PC-3 (cell line): ENCODE results near the gene ZNF628. TPM values are rescaled to one million over a fixed set of nuclear protein-coding genes. Genes with fewer than 3 reads are reported as not detected.
A peak's percentile ranks its signal among the peaks of the same experiment; 100 is the strongest.

Experiments
- ATAC-seq: fragments of 200-7000 bp; cut with Tn5 transposase; 2 replicates; pipeline ENCODE4 v1.9.1; 2020; ENCODE audit warnings: mild to moderate bottlenecking, moderate library complexity
- BruUV-seq: library from RNA; stranded (reverse); fragments of 400-500 nt; replicated peaks from 2 replicates; lab custom pipeline; 2021; lab: Mats Ljungman, UMichigan
- CTCF ChIA-PET: fragments of 300-600 bp; sonication (Branson Sonifier 250); formaldehyde crosslinking; loops from one replicate; lab custom pipeline; 2022; ENCODE audit warnings: antibody characterized with exemption; lab: Charles Lee
- POLR2A ChIA-PET: fragments of 300-600 bp; sonication (Branson Sonifier 250); formaldehyde crosslinking; loops from one replicate; lab custom pipeline; 2022; ENCODE audit warnings: antibody characterized with exemption; ENCODE audit not compliant: unreplicated experiment; lab: Charles Lee
- DNase-seq: peaks from one replicate; pipeline ENCODE4 v3.0.0-alpha.2; 2015
- H2AFZ ChIP-seq: fragments of 300-600 bp; sonication (generic); 2 replicates; pipeline ENCODE4 v1.6.0; 2016; ENCODE audit warnings: antibody characterized with exemption, low read length
- H3F3A ChIP-seq: fragments of 300-600 bp; sonication (generic); one replicate; pipeline ENCODE4 v1.6.0; 2017; ENCODE audit warnings: antibody characterized with exemption, low read length, control low read depth, mild to moderate bottlenecking; ENCODE audit not compliant: unreplicated experiment
- H3K27ac ChIP-seq: fragments of 300-600 bp; sonication (generic); 2 replicates; pipeline ENCODE4 v1.5.1; 2016; ENCODE audit warnings: mild to moderate bottlenecking, low read length
- H3K27me3 ChIP-seq: fragments of 300-600 bp; sonication (generic); 2 replicates; pipeline ENCODE4 v1.6.1; 2016; ENCODE audit warnings: low read length, mixed read lengths
- H3K36me3 ChIP-seq: fragments of 300-600 bp; sonication (generic); 2 replicates; pipeline ENCODE4 v1.6.1; 2016; ENCODE audit warnings: low read depth, mixed run types, low read length, mixed read lengths
- H3K4me1 ChIP-seq: fragments of 300-600 bp; sonication (generic); 2 replicates; pipeline ENCODE4 v1.5.1; 2016; ENCODE audit warnings: low read length; ENCODE audit not compliant: insufficient read depth
- H3K4me2 ChIP-seq: fragments of 300-600 bp; sonication (generic); 2 replicates; pipeline ENCODE4 v1.6.0; 2016; ENCODE audit warnings: low read length
- H3K4me3 ChIP-seq: fragments of 300-600 bp; sonication (generic); 2 replicates; pipeline ENCODE4 v1.5.1; 2016; ENCODE audit warnings: mild to moderate bottlenecking, low read length, mixed read lengths
- H3K79me2 ChIP-seq: fragments of 300-600 bp; sonication (generic); 2 replicates; pipeline ENCODE4 v1.6.1; 2017; ENCODE audit warnings: low read length, mixed read lengths
- H3K9ac ChIP-seq: fragments of 300-600 bp; sonication (generic); 2 replicates; pipeline ENCODE4 v1.6.0; 2016; ENCODE audit warnings: mild to moderate bottlenecking, low read length
- H3K9me2 ChIP-seq: fragments of 300-600 bp; sonication (generic); replicated peaks from 2 replicates; pipeline ENCODE4 v1.6.1; 2016; ENCODE audit warnings: mixed run types, low read length, mixed read lengths
- H3K9me3 ChIP-seq: fragments of 300-600 bp; sonication (generic); 2 replicates; pipeline ENCODE4 v1.6.1; 2016; ENCODE audit warnings: low read length, mixed read lengths
- H4K20me1 ChIP-seq: fragments of 300-600 bp; sonication (generic); 2 replicates; pipeline ENCODE4 v1.6.1; 2016; ENCODE audit warnings: low read length, mixed read lengths
- EZH2 ChIP-seq: fragments of 300-600 bp; sonication (generic); IDR thresholded peaks from one replicate; pipeline ENCODE4 v1.6.1; 2017; ENCODE audit warnings: antibody characterized with exemption, mild to moderate bottlenecking, low read length; ENCODE audit not compliant: unreplicated experiment
- EZH2phosphoT487 ChIP-seq: fragments of 300-600 bp; sonication (generic); IDR thresholded peaks from 2 replicates; pipeline ENCODE4 v1.6.1; 2018; ENCODE audit warnings: mild to moderate bottlenecking, antibody characterized with exemption, low read length, borderline replicate concordance
- intact Hi-C: fragments of 100-400 bp; cut with micrococcal nuclease; formaldehyde crosslinking; loops from 2 replicates; pipeline ENCODE4 v1.9.0; 2023
- total RNA-seq: library from RNA; depleted of rRNA; stranded (reverse); fragments of >200 nt; gene quantifications from 2 replicates; pipeline ENCODE4 v1.2.3, GENCODE V29; 2014
- TF ChIP-seq, protein P1 (sequence below): fragments of 300-600 bp; sonication (generic); conservative IDR thresholded peaks from 2 replicates; pipeline ENCODE4 v1.5.1; 2017; ENCODE audit warnings: antibody characterized with exemption, low read depth, mild to moderate bottlenecking, low read length

Gene ZNF628
- total RNA-seq, 1 experiment from 2014 or later: 11.8 TPM

GRCh38 chr19:55528030-55528803, 51.8 kb downstream of the ZNF628 start:
- CTCF ChIA-PET: interaction anchor here (0.6 to 1.0 kb wide), 2 partner anchors 29 to 78 kb away, joined by 4 to 6 read pairs; partner anchors contain the start of gene ZNF865
- Histone ChIP-seq H3K9ac (no peak overlapping the region), H3K27ac (no peak overlapping the region), H3K9me3 (no peaks in the 10 kb centered on the region), H4K20me1 (no peaks in the 10 kb centered on the region), H3K79me2 (no peaks in the 10 kb centered on the region), H3K4me2 (peak overlapping the region; percentile 22), H3F3A (no peaks in the 10 kb centered on the region), H3K4me3 (no peak overlapping the region), H2AFZ (peak overlapping the region; percentile 5; the same call in 1 of the 2 replicates), H3K4me1 (peaks cover 12% of the 10 kb centered on the region; the same call in 1 of the 2 replicates), H3K27me3 (no peaks in the 10 kb centered on the region), H3K36me3 (no peaks in the 10 kb centered on the region), H3K9me2 (no peaks in the 10 kb centered on the region)
- no TSS peak for BruUV-seq
- DNase-seq: peak; percentile 23
- ATAC-seq: peak; percentile 68
- intact Hi-C loops: no loop called here
- POLR2A ChIA-PET: no interaction called here
- TF ChIP-seq, protein P1, sequence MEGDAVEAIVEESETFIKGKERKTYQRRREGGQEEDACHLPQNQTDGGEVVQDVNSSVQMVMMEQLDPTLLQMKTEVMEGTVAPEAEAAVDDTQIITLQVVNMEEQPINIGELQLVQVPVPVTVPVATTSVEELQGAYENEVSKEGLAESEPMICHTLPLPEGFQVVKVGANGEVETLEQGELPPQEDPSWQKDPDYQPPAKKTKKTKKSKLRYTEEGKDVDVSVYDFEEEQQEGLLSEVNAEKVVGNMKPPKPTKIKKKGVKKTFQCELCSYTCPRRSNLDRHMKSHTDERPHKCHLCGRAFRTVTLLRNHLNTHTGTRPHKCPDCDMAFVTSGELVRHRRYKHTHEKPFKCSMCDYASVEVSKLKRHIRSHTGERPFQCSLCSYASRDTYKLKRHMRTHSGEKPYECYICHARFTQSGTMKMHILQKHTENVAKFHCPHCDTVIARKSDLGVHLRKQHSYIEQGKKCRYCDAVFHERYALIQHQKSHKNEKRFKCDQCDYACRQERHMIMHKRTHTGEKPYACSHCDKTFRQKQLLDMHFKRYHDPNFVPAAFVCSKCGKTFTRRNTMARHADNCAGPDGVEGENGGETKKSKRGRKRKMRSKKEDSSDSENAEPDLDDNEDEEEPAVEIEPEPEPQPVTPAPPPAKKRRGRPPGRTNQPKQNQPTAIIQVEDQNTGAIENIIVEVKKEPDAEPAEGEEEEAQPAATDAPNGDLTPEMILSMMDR: no peak
- TF ChIP-seq EZH2: no peak
- TF ChIP-seq EZH2phosphoT487: no peak

DNA sequence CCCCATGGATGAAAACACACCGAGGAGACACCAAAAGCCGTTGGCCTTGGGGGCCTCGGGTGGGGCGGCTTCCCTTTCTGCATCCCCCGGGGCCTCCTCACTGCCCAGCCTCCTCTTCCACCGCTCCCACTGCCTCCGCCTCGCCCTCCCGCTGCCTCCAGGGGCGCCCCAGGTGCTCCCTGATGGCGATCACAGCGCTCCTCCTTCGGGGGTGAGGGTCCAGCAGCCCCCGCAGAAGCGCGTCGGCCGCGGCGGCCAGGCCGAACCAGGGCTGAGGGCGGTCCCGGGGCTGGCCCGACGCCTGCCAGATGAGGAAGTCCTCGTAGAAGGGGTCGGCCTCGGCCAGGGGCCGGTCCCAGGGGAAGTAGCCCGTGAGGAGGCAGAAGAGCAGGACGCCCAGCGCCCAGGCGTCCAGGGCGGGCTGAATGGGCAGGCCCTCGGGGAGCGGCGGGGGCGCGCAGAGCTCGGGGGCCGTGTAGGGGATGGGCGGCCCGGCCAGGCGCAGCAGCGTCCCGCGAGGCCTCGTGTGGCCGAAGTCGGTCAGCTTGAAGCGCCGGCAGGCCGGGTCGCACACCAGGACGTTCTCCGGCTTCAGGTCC, 53.3 kb downstream of the ZNF628 start:
- Histone ChIP-seq H3K4me2 (no peak overlapping the region), H4K20me1 (no peaks in the 10 kb centered on the region), H3F3A (no peaks in the 10 kb centered on the region), H3K4me3 (no peak overlapping the region), H2AFZ (no peak overlapping the region), H3K79me2 (no peaks in the 10 kb centered on the region), H3K27me3 (no peaks in the 10 kb centered on the region), H3K9ac (no peak overlapping the region), H3K4me1 (peaks cover 12% of the 10 kb centered on the region; the same call in 1 of the 2 replicates), H3K9me2 (no peaks in the 10 kb centered on the region), H3K36me3 (no peaks in the 10 kb centered on the region), H3K27ac (no peak overlapping the region), H3K9me3 (no peaks in the 10 kb centered on the region)
- intact Hi-C loops: no loop called here
- no peak for DNase-seq
- CTCF ChIA-PET: no interaction called here
- BruUV-seq: no TSS peak
- TF ChIP-seq, protein P1: no peak
- no peak for TF ChIP-seq EZH2phosphoT487
- TF ChIP-seq EZH2: no peak
- no peak for ATAC-seq
- POLR2A ChIA-PET: no interaction called here
